Kidney (tissue), 14 donors: ENCODE results near the gene SAP130. TPM values are rescaled to one million over a fixed set of nuclear protein-coding genes. Genes with fewer than 3 reads are reported as not detected.

ENCODE experiments used
- DNase-seq, 5 donors: peaks; one replicate each; pipeline ENCODE4 v3.0.0-alpha.2; 2013 to 2020
- FAIRE-seq: peaks from 2 replicates; lab custom pipeline; 2012; peaks lifted over from hg19 to GRCh38; lab: Jason Lieb, UNC
- H3K27ac ChIP-seq, 2 donors: one replicate each; pipeline ENCODE4 v1.7.0; 2013; ENCODE audit warnings: low read depth in 2 of 2, low read length in 2 of 2, inconsistent platforms in 1 of 2
- H3K27me3 ChIP-seq: one replicate; pipeline ENCODE4 v1.7.1; 2013; ENCODE audit warnings: low read length, inconsistent platforms; ENCODE audit not compliant: control insufficient read depth, insufficient read depth
- H3K36me3 ChIP-seq, 3 donors: one replicate each; pipeline versions ENCODE4 v1.7.0 to v1.7.1; 2013; ENCODE audit warnings: low read length in 3 of 3, control low read depth in 1 of 3, inconsistent platforms in 1 of 3; ENCODE audit not compliant: insufficient read depth in 3 of 3, control insufficient read depth in 2 of 3
- H3K4me1 ChIP-seq, 3 donors: one replicate each; pipeline versions ENCODE4 v1.7.0 to v1.7.1; 2013; ENCODE audit warnings: low read length in 3 of 3, inconsistent platforms in 1 of 3, low read depth in 1 of 3; ENCODE audit not compliant: control insufficient read depth in 2 of 3, insufficient read depth in 2 of 3
- H3K4me3 ChIP-seq, 3 donors: one replicate each; pipeline versions ENCODE4 v1.7.0 to v1.8.1; 2013; ENCODE audit warnings: low read length in 3 of 3, control low read depth in 1 of 3, inconsistent platforms in 1 of 3
- H3K9ac ChIP-seq, 3 donors: one replicate each; pipeline versions ENCODE4 v1.7.0 to v1.7.1; 2013; ENCODE audit warnings: low read length in 3 of 3, control low read depth in 1 of 3, inconsistent platforms in 1 of 3
- H3K9me3 ChIP-seq, 3 donors: one replicate each; pipeline versions ENCODE4 v1.7.0 to v1.7.1; 2013; ENCODE audit warnings: low read length in 3 of 3, control low read depth in 1 of 3, inconsistent platforms in 1 of 3; ENCODE audit not compliant: control insufficient read depth in 2 of 3, insufficient read depth in 1 of 3
- intact Hi-C: fragments of 100-400 bp; cut with DNase I; formaldehyde crosslinking; loops from one replicate; pipeline ENCODE4 v1.11.1; 2022
- polyA plus RNA-seq: library from polyadenylated mRNA; stranded (reverse); fragments of 350-450 nt; fragmentation: Illumina TruSeq; extraction: RNeasy Lipid Tissue Mini Kit (QIAGEN cat#74804); gene quantifications from one replicate; pipeline ENCODE4 v1.2.3, GENCODE V29; 2014; ENCODE audit warnings: low read depth, low replicate concordance; ENCODE audit not compliant: insufficient read depth
- total RNA-seq: library from RNA; stranded (reverse); fragmentation: NEBNext Ultra II Directional; extraction: Animal tissue kit (Norgen Biotek cat#: 25700); gene quantifications from one replicate; pipeline ENCODE4 v1.2.1, GENCODE V29; 2021
- TF ChIP-seq, protein P1 (sequence below): IDR thresholded peaks from 3 replicates; pipeline ENCODE4 v1.5.1; 2012; ENCODE audit warnings: mild to moderate bottlenecking, moderate library complexity, borderline replicate concordance; ENCODE audit not compliant: insufficient read depth; ENCODE audit errors: extremely low read depth
- donor health status: control.
- donor health status: control.
- donor health status: control.
- donor health status: control.
- donor health status: control.
- donor health status: DM: yes; HTN: yes; CAD: no.
- donor health status: Normal renal cell carcinoma (clear cell type).

SAP130 gene
- total and polyA plus RNA-seq, 2 donors from 2014 or later: 6.2 to 17.5 TPM

- TF ChIP-seq, protein P1, sequence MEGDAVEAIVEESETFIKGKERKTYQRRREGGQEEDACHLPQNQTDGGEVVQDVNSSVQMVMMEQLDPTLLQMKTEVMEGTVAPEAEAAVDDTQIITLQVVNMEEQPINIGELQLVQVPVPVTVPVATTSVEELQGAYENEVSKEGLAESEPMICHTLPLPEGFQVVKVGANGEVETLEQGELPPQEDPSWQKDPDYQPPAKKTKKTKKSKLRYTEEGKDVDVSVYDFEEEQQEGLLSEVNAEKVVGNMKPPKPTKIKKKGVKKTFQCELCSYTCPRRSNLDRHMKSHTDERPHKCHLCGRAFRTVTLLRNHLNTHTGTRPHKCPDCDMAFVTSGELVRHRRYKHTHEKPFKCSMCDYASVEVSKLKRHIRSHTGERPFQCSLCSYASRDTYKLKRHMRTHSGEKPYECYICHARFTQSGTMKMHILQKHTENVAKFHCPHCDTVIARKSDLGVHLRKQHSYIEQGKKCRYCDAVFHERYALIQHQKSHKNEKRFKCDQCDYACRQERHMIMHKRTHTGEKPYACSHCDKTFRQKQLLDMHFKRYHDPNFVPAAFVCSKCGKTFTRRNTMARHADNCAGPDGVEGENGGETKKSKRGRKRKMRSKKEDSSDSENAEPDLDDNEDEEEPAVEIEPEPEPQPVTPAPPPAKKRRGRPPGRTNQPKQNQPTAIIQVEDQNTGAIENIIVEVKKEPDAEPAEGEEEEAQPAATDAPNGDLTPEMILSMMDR: no peak
- Histone ChIP-seq H3K9ac (peak overlapping the region; percentile 21 to 51 (median 49)), H3K9me3 (no peaks in the 10 kb centered on the region), H3K4me1 (peaks cover 0 to 4% (median 0%) of the 10 kb centered on the region in 3 donors), H3K27ac (no peak overlapping the region), H3K27me3 (no peaks in the 10 kb centered on the region), H3K4me3 (peak overlapping the region; percentile 75 to 82 (median 80)), H3K36me3 (peaks cover 0 to under 1% (median 0%) of the 10 kb centered on the region in 3 donors)
- intact Hi-C loops: no loop called here
- DNase-seq (peak in 1 of 5 donors; percentile 58), FAIRE-seq (no peak)
Measured at GRCh38 chr2:128026448-128027277, 1.2 kb downstream of the SAP130 start.

- intact Hi-C loops: no loop called here
- Histone ChIP-seq H3K9ac (no peak overlapping the region), H3K27me3 (no peaks in the 10 kb centered on the region)
Measured at GRCh38 chr2:128024816-128025215, 3.0 kb downstream of the SAP130 start.

GRCh38 chr2:128017561-128017960 lies 10.3 kb downstream of the SAP130 start:
- Histone ChIP-seq H3K9ac (no peak overlapping the region), H3K9me3 (no peaks in the 10 kb centered on the region), H3K4me1 (no peaks in the 10 kb centered on the region), H3K27ac (no peak overlapping the region), H3K4me3 (no peak overlapping the region), H3K36me3 (peaks cover 21 to 42% (median 27%) of the 10 kb centered on the region in 3 donors), H3K27me3 (no peaks in the 10 kb centered on the region)
- FAIRE-seq (no peak), DNase-seq (no peak)
- intact Hi-C loops: no loop called here
- TF ChIP-seq, protein P1: no peak

More at GRCh38 chr2:128024816-128025215, 3.0 kb downstream of the SAP130 start:
- TF ChIP-seq, protein P1: no peak
- no peaks in the 10 kb centered on the region for H3K9me3 ChIP-seq
- H3K27ac ChIP-seq: no peak overlapping the region
- FAIRE-seq (no peak), DNase-seq (no peak)
- H3K4me3 ChIP-seq: no peak overlapping the region
- peaks cover 0 to 2% (median 0%) of the 10 kb centered on the region in 3 donors for H3K36me3 ChIP-seq
- peaks cover 0 to 4% (median 0%) of the 10 kb centered on the region in 3 donors for H3K4me1 ChIP-seq
